H54 (cell line): ENCODE results near the gene NSF.
"Not testable (repeated sequence)": the region's sequence is repeated elsewhere in the genome, so short reads cannot be mapped to it uniquely, and the experiment has no call there.

ENCODE experiments used
- DNase-seq: peaks from one replicate; pipeline ENCODE4 v3.0.0; 2011; ENCODE audit warnings: low spot score, mixed read lengths; ENCODE audit not compliant: insufficient read length
- FAIRE-seq: peaks from 3 replicates; lab custom pipeline; 2011; peaks lifted over from hg19 to GRCh38; lab: Jason Lieb, UNC

The NSF gene

DNA sequence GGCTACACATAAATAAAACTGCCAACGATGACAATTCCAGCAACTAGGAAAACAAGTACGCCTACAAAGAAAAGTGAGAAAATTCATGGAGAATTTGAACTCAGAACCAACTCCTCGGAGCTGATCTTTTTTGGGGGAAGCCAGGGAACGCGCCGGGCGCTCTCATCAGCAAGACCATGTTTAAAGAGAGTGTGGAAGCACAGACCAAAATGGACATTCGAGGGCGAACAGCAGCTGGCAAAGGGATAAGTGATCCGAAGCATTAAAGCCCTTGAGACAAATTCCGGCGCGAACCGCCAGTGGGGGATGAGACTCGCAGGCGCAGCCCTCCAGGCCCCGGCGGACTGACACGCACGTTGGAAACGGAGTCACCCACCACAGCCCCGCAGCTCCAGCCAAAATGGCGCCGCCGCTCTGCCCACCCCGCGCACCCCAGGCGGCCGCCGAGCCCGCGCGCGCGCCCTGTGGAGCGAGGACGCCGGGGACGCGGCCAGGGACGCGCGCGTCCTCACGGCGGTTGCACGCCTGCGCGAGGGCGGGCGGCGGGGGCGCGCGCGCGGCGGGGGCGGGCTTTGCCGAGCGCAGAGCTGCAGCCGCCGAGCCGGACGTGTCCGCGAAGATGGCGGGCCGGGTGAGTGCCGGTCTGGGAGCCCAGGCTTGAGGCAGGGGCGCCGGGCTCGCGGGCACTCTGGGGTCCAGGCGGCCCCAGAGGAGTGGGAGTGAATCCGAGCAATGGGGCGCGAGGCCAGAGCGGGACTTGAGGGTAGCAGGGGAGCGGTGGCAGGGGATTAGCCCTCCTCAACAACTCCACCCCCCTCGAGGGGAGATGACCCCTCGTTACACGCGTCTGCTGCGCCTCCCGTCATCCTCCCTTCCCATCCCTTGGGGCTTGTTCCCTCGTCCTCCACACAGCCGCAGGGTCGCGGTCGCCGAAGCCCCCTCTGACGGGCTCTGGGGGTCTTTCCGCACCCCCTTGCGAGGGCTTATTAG lies at the start of gene NSF:
NSF (plus strand) TSS at position 513 of the 990 bp plus-strand sequence; CDS start at position 620, 107 bp downstream.
- not testable (repeated sequence) for FAIRE-seq, DNase-seq

DNA sequence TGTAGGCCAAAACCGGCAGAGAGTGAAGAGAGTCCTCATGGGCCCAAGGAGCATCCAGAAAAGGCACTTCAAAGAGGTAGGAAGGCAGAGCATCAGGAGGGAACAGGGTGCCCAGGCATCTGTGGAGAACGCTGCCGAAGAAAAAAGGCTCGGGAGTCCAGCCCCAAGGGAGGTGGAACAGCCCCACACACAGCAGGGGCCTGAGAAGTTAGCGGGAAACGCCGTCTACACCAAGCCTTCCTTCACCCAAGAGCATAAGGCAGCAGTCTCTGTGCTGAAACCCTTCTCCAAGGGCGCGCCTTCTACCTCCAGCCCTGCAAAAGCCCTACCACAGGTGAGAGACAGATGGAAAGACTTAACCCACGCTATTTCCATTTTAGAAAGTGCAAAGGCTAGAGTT lies 41.9 kb upstream of the NSF start:
- not testable (repeated sequence) for FAIRE-seq, DNase-seq

DNA sequence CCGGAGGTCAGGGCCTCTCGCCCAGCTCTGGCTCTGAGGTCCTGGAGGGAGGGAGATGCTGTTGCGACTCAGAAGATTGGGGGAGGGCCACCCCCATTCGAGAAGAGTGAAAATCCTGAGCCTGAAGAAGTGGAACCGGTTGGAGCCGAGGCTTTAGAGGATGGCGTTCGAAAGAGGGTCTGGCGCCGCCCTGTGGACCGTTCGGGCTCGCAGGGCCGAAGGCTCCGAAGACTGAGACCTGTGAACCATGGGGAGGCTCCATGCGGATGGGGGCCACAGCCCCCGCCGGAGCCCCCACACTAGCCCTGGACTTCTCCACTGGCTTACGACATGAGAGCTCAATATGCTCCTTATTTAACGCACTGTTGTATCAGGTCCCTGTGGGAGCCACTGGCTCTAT lies 31.3 kb upstream of the NSF start:
- not testable (repeated sequence) for DNase-seq, FAIRE-seq

DNA sequence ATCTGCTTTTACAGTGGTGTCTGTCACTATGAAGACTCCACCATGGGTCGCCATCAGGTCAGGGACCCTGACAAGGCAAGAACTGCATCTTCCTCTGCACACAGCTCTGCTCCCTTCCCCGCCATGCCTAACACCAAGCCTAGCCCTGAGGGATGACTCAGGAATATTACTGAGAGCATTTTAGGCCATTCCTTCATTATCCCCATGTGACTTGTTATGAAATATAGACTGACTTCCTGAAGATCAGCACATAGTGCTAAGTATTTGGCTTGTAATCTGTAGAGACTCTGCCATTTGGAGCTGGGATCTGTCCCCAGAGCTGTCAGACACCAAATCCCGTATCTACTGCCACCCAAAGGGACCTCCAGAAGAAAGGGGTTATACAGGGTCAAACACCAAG lies 30.4 kb upstream of the NSF start:
- not testable (repeated sequence) for DNase-seq, FAIRE-seq

DNA sequence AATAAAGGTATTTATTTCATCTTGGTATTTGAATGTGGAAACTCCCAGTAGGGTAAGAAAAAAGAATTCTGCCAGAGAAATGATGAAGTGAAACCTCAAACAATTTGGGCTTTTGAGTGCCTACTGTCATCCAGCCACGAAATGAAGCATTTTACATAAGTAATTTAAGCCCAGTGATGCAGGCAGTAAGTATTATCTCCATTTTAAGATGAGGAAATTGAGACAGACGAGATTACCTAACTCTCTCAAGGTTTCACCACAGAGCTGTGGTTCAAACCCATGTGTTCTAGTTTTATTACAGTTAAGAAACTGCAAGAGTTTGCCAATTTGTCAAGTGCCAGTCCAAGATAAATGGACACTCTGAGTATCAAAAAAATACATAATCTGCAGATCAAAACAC lies 24.2 kb upstream of the NSF start:
- not testable (repeated sequence) for FAIRE-seq, DNase-seq

DNA sequence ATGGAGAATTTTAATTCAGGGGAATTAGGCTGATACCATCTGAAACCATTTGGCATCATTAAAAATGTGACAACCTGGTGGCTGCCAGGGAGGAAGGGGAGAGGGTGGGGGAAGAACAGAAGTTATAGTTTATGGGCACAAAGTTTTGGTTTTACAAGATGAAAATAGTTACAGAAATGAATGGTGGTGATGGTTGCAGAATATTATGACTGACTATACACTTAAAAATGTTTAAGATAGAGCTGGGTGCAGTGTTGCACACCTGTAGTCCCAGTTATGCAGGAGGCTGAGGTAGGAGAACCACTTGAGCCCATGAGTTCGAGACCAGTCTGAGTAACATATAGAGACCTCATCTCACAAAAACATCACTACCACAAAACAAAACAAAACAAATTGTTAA lies 23.5 kb upstream of the NSF start:
- FAIRE-seq, result peak; percentile 64
- DNase-seq, result not testable (repeated sequence)

DNA sequence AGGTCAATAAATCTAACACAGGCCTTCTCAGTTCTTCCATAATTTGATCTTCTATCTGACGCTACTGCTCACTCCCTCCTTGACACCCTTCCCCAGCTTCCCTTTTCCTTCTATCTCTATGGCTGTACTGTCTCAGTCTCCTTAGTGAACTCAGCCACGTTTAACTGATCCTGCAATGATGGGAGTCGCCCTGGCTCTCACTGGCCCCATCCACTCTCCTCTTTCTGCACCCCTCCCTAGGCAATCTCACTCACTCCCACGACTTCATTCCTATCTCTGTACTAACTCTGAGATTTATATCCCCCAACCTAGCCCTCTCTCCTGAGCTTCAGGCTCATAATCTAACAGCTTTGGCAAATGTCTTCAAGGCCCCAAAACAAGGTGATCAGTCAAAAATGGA lies 18.7 kb upstream of the NSF start:
- DNase-seq, FAIRE-seq: not testable (repeated sequence)

DNA sequence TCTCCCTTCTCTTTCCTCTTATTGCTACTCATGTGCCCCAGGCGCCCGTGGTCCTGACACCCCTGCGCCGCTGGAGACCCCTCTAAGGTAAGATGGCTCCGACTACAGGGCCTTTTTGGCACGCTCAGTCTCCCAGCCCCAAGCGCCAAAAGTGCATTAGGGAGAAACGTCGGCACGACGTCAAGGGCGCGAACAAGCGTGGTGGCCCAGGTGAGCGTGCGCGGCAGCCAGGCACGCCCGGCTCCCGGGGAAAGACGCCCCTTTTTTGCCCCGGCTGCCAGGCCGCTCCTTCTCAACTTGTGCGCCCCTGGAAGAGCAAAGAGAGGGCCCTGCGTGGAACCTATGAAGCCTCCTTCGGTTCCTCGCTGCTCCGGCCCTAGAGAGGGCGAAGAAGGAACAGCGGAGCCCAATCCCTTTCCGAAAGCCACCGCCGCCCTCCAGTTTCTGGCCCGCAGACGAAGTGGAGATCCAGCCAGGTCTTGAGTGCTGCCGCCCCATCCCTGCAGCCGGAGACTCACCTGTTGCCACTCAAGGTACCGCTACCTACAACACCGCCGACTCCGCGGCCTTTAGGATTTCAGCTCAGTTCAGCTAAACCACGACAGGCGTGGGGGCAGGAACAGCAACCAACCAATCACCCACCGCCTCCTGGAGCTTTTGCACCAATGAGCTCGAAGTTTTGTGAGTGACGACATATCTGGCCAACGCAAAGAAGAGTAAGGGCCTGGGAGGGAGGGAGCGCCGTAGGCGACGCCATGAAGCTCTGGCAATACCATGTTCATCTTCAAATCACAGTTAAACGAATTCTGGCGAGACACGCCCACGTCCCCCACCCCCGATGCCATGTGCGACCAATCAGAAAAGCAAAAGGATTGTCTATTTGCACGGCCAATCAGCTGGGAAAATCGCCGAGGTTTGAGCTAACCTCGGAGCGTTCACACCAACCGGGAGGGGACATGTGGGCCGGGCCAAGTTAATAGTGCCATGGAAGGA lies 11.1 kb upstream of the NSF start, which contains the start of gene ARL17A:
ARL17A (minus strand) TSS at position 609 of the 993 bp plus-strand sequence. CDS start 3,369 bp downstream, outside the sequence.
- peak; percentile 97 for FAIRE-seq

DNA sequence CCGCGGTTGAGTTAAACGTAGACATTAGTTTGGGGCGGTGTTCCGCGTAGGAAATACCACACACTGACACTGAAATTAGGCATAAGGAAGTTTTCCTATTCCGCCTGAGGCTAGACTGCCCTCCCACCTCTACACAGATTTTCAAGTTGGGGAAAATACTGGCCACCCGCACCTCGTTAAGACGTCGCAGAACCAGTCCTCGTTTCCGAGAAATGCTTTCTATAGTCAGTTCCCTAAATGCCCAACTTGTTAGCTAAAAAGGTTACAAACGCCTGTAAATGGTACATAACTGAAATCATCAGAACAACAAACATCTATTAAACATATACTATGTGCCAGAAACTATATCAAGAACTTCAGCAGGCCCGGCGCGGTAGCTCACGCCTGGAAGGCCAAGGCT lies 10.4 kb upstream of the NSF start:
- FAIRE-seq, result not testable (repeated sequence)

More for the DNA sequence above, 11.1 kb upstream of the NSF start, which contains the start of gene ARL17A:
- not testable (repeated sequence) for DNase-seq

DNA sequence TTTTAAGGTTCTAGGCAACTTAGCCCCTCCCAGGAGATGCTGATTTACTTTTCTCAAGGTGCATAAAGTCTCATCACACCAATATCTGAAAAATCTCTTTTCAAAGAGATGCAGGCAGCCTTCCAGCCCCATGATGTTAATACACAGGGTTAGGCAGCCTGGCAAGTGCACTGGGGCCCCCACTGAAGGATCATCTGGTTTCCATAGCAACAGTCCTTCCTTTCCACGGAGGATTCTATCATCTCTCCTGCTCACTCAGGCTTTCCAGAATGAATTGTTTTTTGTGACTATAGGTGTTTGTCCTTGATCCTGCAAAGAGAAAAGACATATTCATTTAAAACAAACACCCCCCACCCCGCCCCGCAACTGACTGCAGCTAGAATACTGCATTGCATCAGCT lies 5.0 kb upstream of the NSF start:
- DNase-seq, FAIRE-seq: not testable (repeated sequence)

More for the DNA sequence above, 10.4 kb upstream of the NSF start:
- not testable (repeated sequence) for DNase-seq

DNA sequence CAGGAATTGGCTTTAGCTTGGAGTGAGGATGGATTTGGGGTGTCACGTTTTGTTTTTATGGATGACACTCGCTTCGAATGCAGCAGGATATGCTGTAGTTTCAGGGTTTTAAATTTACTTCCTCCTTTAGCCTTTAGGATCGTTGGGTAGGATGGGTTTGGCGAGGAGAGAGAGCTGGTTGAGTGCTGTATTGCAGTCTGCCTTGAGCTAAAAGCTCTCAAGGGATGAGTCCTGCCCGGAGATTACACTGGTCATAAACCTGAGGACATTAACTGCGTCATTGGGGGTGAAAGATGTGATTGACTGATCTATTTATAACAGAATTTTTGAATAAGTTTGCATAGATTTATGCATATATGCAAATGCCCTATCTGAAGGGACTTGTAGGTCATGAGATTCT lies 863 bp downstream of the NSF start:
- FAIRE-seq, result peak; percentile 80

DNA sequence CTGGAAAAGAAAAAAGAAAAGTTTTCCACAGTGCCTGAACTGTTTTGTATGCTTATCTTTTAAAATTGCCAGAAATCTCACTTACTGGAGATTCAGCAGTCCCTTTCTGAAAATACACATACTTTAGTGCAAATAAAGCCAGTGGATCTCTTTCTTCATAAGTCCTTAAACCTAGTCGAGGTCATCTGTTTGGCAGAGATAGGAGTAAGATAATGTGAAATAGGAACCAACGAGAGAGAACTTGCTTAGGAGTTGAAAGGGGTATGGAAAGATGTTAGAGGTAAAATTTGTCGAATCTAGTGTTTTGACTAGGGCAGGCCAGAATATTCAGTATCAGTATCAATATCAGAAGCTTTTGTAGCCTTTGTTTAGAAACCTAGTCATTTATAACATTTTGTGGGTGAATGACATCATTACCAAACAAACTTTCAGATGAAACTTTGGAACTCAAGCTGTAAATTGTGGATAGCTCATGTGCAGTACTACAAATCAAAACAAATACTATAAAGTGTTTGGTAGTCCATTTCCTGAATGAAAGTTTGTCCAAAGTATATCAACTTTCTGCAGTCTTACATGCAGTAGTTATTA lies 8.0 kb downstream of the NSF start:
- FAIRE-seq, result peak; percentile 98
- not testable (repeated sequence) for DNase-seq

More for the DNA sequence above, 863 bp downstream of the NSF start:
- not testable (repeated sequence) for DNase-seq

DNA sequence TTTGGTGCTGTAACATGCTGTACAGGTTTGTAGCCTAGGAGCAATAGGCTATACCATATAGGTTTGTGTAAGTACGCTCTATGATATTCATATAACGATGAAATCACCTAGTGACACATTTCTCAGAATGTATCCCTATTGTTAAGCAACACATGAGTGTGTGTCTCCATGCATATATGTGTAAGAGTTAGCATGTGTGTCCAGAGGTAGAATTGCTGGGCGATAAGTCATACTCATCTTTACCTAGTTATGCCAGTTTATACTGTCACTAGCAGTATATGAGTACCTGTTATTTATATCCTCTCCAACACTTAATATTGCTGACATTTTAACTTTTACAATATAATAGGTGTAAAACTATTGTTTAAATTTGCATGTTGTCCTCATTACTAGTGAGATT lies 10.3 kb downstream of the NSF start:
- FAIRE-seq, result peak; percentile 99
- DNase-seq, result not testable (repeated sequence)

DNA sequence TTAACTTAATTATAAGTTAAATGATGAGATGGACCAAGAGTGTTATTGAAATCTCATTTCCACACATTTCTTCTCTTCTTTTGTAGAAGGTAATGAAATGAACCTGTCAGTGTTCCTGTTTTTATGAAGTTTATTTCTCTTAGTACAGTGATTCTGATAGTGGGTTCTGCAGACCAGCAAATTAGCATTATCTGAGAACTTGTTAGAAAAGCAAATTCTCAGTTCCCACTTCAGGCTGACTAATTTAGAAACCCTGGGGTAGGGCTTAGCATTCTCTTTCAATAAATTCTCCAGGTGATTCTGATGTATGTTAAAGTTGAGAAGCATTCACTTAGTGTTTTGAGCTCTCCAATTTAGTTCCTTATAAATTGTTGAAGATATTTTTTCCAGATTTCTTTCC lies 12.7 kb downstream of the NSF start:
- peak; percentile 45 for FAIRE-seq
- not testable (repeated sequence) for DNase-seq

DNA sequence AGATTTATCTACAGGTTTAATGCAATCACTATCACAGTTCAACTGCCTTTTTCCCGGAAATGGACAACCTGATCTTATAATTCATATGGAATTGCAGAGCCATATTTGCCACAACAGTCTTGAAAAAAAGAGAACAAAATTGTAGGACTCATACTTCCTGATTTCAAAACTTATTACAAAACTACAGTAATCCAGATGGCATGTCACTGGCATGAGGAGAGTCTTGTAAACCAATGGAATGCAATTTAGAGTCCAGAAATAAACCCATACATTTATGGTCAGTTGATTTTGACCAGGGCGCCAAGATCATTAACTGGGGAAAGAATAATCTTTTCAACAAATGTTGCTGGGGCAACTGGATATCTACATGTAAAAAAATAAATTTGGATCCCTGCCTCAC lies 20.8 kb downstream of the NSF start:
- FAIRE-seq, result peak; percentile 74
- not testable (repeated sequence) for DNase-seq

DNA sequence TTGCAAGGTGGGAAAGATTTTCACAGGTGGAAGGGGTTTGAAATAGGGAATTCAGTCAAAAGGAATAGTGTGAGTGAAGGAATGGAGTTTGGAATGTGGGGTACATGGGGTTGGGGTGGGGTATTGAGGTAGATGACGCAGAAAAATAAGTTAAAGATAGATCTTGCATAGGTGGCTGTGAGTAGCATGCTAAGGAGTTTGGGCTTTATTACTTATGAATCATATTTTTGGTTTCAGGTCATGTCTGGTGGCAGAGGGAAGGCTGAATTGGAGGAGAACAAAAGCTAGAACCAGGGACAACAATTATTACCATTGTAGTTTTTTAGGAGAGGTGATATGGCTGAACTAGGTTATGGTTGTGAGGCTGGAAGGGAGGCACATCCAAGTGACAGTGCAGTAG lies 23.4 kb downstream of the NSF start:
- DNase-seq, FAIRE-seq: not testable (repeated sequence)

DNA sequence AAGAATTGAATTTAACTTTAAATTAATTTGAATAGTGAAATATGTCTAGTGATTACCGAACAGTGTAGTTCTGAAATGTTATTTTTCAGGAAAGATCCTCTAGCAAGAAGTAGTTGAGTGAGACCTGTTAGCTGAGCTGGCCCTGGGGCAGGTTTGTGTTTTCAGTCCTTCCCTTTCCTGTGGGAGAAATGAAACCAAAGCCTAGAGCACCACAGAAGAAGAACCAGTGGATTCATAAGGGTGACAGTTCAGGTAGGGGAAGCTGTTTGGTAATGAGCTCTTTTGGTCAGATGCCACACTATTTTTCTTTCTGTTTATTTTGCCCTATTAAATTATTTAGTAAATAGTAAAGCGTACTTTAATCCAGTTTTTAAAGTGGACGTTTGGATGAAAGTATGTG lies 26.7 kb downstream of the NSF start:
- not testable (repeated sequence) for FAIRE-seq, DNase-seq

DNA sequence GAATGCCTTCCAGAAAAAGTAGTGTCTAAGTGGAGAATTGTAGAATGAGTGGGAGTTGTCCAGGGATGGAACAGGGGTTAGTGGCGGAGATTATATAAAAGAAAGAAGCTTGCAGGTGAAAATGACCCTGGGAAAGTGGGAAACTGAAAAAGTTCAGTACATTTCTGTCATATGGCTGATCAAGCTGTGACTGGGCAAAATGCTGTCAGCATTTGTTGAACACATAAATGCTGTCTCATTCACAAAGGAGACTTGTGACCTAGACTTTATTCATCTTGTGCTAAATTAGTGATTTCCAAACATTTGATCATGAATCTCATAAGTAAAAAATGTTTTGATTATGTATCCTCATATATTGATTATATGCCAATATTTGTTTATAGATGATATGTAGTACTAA lies 28.5 kb downstream of the NSF start:
- DNase-seq, result not testable (repeated sequence)
- peak; percentile 70 for FAIRE-seq

DNA sequence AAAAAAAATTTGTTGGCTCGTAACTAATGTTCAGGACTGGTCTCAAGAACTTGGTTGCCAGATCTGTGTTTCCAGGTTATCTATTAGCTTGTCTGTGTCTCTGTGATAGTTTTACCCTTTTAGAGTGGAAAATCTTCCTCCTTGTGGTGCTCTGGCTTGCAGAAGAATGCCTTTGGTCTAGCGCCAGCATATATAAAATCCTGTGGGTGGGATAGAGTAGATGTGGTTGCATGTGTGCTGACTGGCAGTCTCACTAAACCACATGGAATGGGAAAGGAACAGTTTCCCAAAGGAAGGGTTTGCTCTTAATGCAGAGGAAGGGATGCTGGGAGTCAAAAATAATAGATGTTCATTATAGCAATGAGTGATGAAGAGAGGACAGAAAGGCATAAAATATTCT lies 33.3 kb downstream of the NSF start:
- FAIRE-seq, DNase-seq: not testable (repeated sequence)
